ACC112 (cell line): ENCODE results near the gene CD209.

Experiments
- H2AFZ ChIP-seq: fragments of 200-600 bp; sonication (generic); one replicate; pipeline ENCODE4 v1.6.0; 2017; ENCODE audit warnings: antibody characterized with exemption, low read length; ENCODE audit not compliant: unreplicated experiment
- H3K27ac ChIP-seq: fragments of 200-600 bp; sonication (generic); 2 replicates; pipeline ENCODE4 v1.5.1; 2014; ENCODE audit warnings: low read depth, mild to moderate bottlenecking, antibody characterized with exemption, low read length, moderate library complexity
- H3K27me3 ChIP-seq: fragments of 200-600 bp; sonication (generic); 2 replicates; pipeline ENCODE4 v1.6.1; 2014; ENCODE audit warnings: mild to moderate bottlenecking, antibody characterized with exemption, low read length, moderate library complexity, mixed read lengths; ENCODE audit not compliant: insufficient read depth
- H3K36me3 ChIP-seq: fragments of 200-600 bp; sonication (generic); 2 replicates; pipeline ENCODE4 v1.6.1; 2016; ENCODE audit warnings: mild to moderate bottlenecking, antibody characterized with exemption, low read length, moderate library complexity, mixed read lengths; ENCODE audit not compliant: insufficient read depth
- H3K4me1 ChIP-seq: fragments of 200-600 bp; sonication (generic); one replicate; pipeline ENCODE4 v1.6.1; 2016; ENCODE audit warnings: low read length, mixed read lengths; ENCODE audit not compliant: insufficient read depth, unreplicated experiment, control insufficient read depth
- H3K4me3 ChIP-seq: fragments of 200-600 bp; sonication (generic); 2 replicates; pipeline ENCODE4 v1.5.1; 2014; ENCODE audit warnings: mild to moderate bottlenecking, low read depth, low read length
- H3K79me2 ChIP-seq: fragments of 200-600 bp; sonication (generic); one replicate; pipeline ENCODE4 v1.6.0; 2016; ENCODE audit warnings: low read length; ENCODE audit not compliant: control insufficient read depth, unreplicated experiment, insufficient read depth

Gene CD209

DNA sequence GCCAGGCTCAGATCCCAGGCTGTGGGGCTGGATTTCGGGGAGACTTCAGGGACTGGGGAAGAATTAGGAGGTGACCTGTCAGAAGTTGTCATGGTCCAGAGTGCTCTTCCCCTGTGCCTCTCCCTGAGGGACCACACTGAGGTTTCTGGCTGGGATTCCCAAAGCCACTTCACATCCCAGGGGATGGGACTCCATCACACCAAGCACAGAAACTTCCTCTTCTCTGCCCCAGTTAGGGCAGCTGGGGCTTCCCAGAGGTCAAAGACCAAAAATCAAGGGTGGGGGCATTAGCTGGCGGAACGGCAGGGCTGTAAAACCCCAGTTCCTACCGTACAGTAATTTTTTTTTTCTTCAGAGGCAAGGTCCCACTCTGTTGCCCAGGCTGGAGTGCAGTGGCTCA lies 52.8 kb downstream of the CD209 start:
- Histone ChIP-seq H3K27ac (no peak overlapping the region), H3K4me1 (no peaks in the 10 kb centered on the region), H3K4me3 (no peak overlapping the region), H2AFZ (no peak overlapping the region), H3K36me3 (no peaks in the 10 kb centered on the region), H3K79me2 (no peaks in the 10 kb centered on the region), H3K27me3 (peaks cover 20% of the 10 kb centered on the region)

- Histone ChIP-seq H3K4me3 (no peak overlapping the region), H3K27me3 (peaks cover 7% of the 10 kb centered on the region)
Measured at GRCh38 chr19:7692417-7693088, 54.8 kb downstream of the CD209 start.

GRCh38 chr19:7691497-7691896 lies 55.8 kb downstream of the CD209 start:
- no peak overlapping the region for H2AFZ ChIP-seq
- H3K79me2 ChIP-seq = no peaks in the 10 kb centered on the region
- no peak overlapping the region for H3K27ac ChIP-seq
- H3K4me3 ChIP-seq = no peak overlapping the region
- no peaks in the 10 kb centered on the region for H3K36me3 ChIP-seq
- no peaks in the 10 kb centered on the region for H3K27me3 ChIP-seq
- H3K4me1 ChIP-seq = no peaks in the 10 kb centered on the region

More at GRCh38 chr19:7692417-7693088, 54.8 kb downstream of the CD209 start:
- H2AFZ ChIP-seq = no peak overlapping the region
- no peaks in the 10 kb centered on the region for H3K4me1 ChIP-seq
- no peaks in the 10 kb centered on the region for H3K79me2 ChIP-seq
- no peak overlapping the region for H3K27ac ChIP-seq
- no peaks in the 10 kb centered on the region for H3K36me3 ChIP-seq

DNA sequence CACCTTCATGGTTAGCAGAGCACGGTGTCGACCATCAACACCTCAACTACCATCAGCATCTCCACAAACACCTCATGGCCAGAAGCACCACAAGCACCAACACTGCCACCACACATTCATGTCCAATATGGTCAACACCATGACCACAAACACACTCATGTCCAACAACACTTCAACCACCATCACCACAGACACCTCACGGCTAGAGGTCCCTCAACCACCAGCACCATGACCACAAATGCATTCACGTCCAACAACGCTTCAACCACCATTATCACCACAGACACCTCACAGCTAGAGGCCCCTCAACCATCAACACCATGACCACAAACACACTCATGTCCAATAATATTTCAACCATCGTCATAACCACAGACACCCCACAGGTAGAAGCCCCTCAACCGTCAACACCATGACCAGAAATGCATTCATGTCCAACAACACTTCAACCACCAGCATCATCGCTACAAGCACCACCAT lies 56.5 kb downstream of the CD209 start:
- no peaks in the 10 kb centered on the region for H3K36me3 ChIP-seq
- H3K27me3 ChIP-seq = no peaks in the 10 kb centered on the region
- H2AFZ ChIP-seq = no peak overlapping the region

More for the DNA sequence above, 56.5 kb downstream of the CD209 start:
- Histone ChIP-seq H3K4me3 (no peak overlapping the region), H3K79me2 (no peaks in the 10 kb centered on the region), H3K27ac (no peak overlapping the region), H3K4me1 (no peaks in the 10 kb centered on the region)
